Right lobe of liver (tissue), 6 donors: ENCODE results near the gene NR3C2. TPM values are rescaled to one million over a fixed set of nuclear protein-coding genes. Genes with fewer than 3 reads are reported as not detected.

Experiments used
- ATAC-seq, 4 donors: fragments of 200-7000 bp; cut with Tn5 transposase; one replicate each; pipeline ENCODE4 v1.9.1; 2020; ENCODE audit warnings: mild to moderate bottlenecking in 4 of 4, moderate library complexity in 4 of 4
- DNase-seq, 3 donors: peaks; one replicate each; pipeline ENCODE4 v3.0.0-alpha.2; 2020
- H3K27ac ChIP-seq, 3 donors: fragments of 200-600 bp; one replicate each; pipeline ENCODE4 v1.8.0; 2022
- H3K27me3 ChIP-seq, 2 donors: fragments of 200-600 bp; one replicate each; pipeline ENCODE4 v1.8.0; 2022
- H3K36me3 ChIP-seq, 4 donors: fragments of 200-600 bp; sonication (generic) in 1 of 4; one replicate each; pipeline versions ENCODE4 v1.5.1 to v1.8.0; 2017 to 2022; ENCODE audit warnings: control low read depth in 1 of 4
- H3K4me1 ChIP-seq, 4 donors: fragments of 200-600 bp; sonication (generic) in 1 of 4; one replicate each; pipeline versions ENCODE4 v1.5.1 to v1.8.0; 2017 to 2022; ENCODE audit warnings: control low read depth in 1 of 4
- H3K4me3 ChIP-seq, 3 donors: fragments of 200-600 bp; one replicate each; pipeline ENCODE4 v1.8.0; 2022
- H3K9me3 ChIP-seq, 4 donors: fragments of 200-600 bp; sonication (generic) in 1 of 4; one replicate each; pipeline versions ENCODE4 v1.5.1 to v1.8.0; 2017 to 2022; ENCODE audit warnings: control low read depth in 1 of 4
- CTCF ChIP-seq, 4 donors: fragments of 200-600 bp in 3 of 4; fragments of 450-650 bp in 1 of 4; IDR thresholded peaks; one replicate each; pipeline versions ENCODE4 v1.5.1 to v1.8.0; 2016 to 2022; ENCODE audit warnings: antibody characterized with exemption in 4 of 4, mild to moderate bottlenecking in 2 of 4
- POLR2A ChIP-seq: fragments of 450-650 bp; IDR thresholded peaks from one replicate; pipeline ENCODE4 v1.6.1; 2017; ENCODE audit warnings: antibody characterized with exemption, mild to moderate bottlenecking
- WGBS: methylation state at CpG from one replicate; pipeline ENCODE4 v1.1.6; 2018; ENCODE audit warnings: low coverage, low lambda C conversion rate; ENCODE audit not compliant: insufficient coverage; ENCODE audit errors: missing lambda C conversion rate; 5-methylcytosine and 5-hydroxymethylcytosine counted together
- intact Hi-C, 2 donors: fragments of 100-400 bp; cut with DNase I; formaldehyde crosslinking; loops; one replicate each; pipeline versions ENCODE4 v1.11.2 to v1.14.1; 2022
- total RNA-seq, 6 experiments: library from RNA; depleted of rRNA in 2 of 6; stranded (reverse); fragments of >200 nt in 2 of 6; fragmentation: NEBNext Ultra II Directional in 3 of 6; extraction: Animal tissue kit (Norgen Biotek cat#: 25700) in 3 of 6; gene quantifications; one replicate each; pipeline versions ENCODE4 v1.1.0 to v1.2.4, GENCODE V29; 2016 to 2023
- donor health status: DM: no; HTN: yes; CAD: no.
- donor health status: DM: no; HTN: no; CAD: no.
- donor health status: DM: no; HTN: no; CAD: no.
- donor health status: DM: no; HTN: yes; CAD: no.
- donor health status: DM: no; HTN: yes; CAD: no.

The NR3C2 gene
- total RNA-seq, 6 experiments from 2014 or later = 4.8 to 15.9 (median 8.9) TPM

- H3K9me3 ChIP-seq = no peaks in the 10 kb centered on the region
- no peaks in the 10 kb centered on the region for H3K27me3 ChIP-seq
- intact Hi-C loops = no loop called here
- ATAC-seq = no peak
- H3K4me1 ChIP-seq = peaks cover 0 to 8% (median 0%) of the 10 kb centered on the region in 4 donors
- no peak for TF ChIP-seq POLR2A
- DNase-seq = no peak
- H3K36me3 ChIP-seq = no peaks in the 10 kb centered on the region
- no peak overlapping the region for H3K4me3 ChIP-seq
- H3K27ac ChIP-seq = no peak overlapping the region
- 88% methylated on average over 5 of the region's 5 CpGs for WGBS
Measured at GRCh38 chr4:148239494-148239985, 202.7 kb downstream of the NR3C2 start.

GRCh38 chr4:148238811-148239493 is 203.3 kb downstream of the NR3C2 start:
- peak in 2 of 4 donors; percentile 25 to 30 for ATAC-seq
- no peak overlapping the region for H3K27ac ChIP-seq
- intact Hi-C loops = no loop called here
- H3K4me3 ChIP-seq = no peak overlapping the region
- 76% methylated on average over 4 of the region's 4 CpGs for WGBS
- H3K9me3 ChIP-seq = no peaks in the 10 kb centered on the region
- no peak for DNase-seq
- TF ChIP-seq CTCF (IDR thresholded peaks at IDR 0.05) (no peak), POLR2A (no peak)
- H3K27me3 ChIP-seq = no peaks in the 10 kb centered on the region
- H3K36me3 ChIP-seq = no peaks in the 10 kb centered on the region
- H3K4me1 ChIP-seq = peaks cover 0 to 8% (median 0%) of the 10 kb centered on the region in 4 donors

- ATAC-seq (no peak), DNase-seq (no peak)
- 55% methylated on average over 3 of the region's 3 CpGs for WGBS
- Histone ChIP-seq H3K27me3 (no peaks in the 10 kb centered on the region), H3K36me3 (no peaks in the 10 kb centered on the region), H3K9me3 (no peaks in the 10 kb centered on the region), H3K4me3 (no peak overlapping the region), H3K4me1 (peaks cover 0 to 8% (median 0%) of the 10 kb centered on the region in 4 donors), H3K27ac (no peak overlapping the region)
- intact Hi-C loops = no loop called here
- TF ChIP-seq POLR2A (no peak), CTCF (IDR thresholded peaks at IDR 0.05) (no peak)
Measured at GRCh38 chr4:148238086-148238485, 204.1 kb downstream of the NR3C2 start.

GRCh38 chr4:148235809-148236208 is 206.4 kb downstream of the NR3C2 start:
- intact Hi-C loops = no loop called here
- no peak for TF ChIP-seq POLR2A
- no peaks in the 10 kb centered on the region for H3K9me3 ChIP-seq
- H3K27ac ChIP-seq = no peak overlapping the region
- no peaks in the 10 kb centered on the region for H3K27me3 ChIP-seq
- H3K36me3 ChIP-seq = no peaks in the 10 kb centered on the region
- H3K4me3 ChIP-seq = no peak overlapping the region
- ATAC-seq (no peak), DNase-seq (no peak)
- peaks cover 0 to 8% (median 0%) of the 10 kb centered on the region in 4 donors for H3K4me1 ChIP-seq
- 92% methylated on average over 3 of the region's 3 CpGs for WGBS

- intact Hi-C loops = no loop called here
- H3K4me1 ChIP-seq = no peaks in the 10 kb centered on the region
- ATAC-seq (peak in 3 of 4 donors; percentile 49 to 55 (median 52)), DNase-seq (no peak)
- H3K9me3 ChIP-seq = no peaks in the 10 kb centered on the region
- 44% methylated on average over 1 of the region's 1 CpG for WGBS
- H3K36me3 ChIP-seq = no peaks in the 10 kb centered on the region
- H3K27me3 ChIP-seq = no peaks in the 10 kb centered on the region
- no peak overlapping the region for H3K27ac ChIP-seq
- TF ChIP-seq POLR2A = no peak
- no peak for TF ChIP-seq CTCF (IDR thresholded peaks at IDR 0.05)
- no peak overlapping the region for H3K4me3 ChIP-seq
Measured at GRCh38 chr4:148229798-148230197, 212.4 kb downstream of the NR3C2 start.
